GM21423 (cell line): ENCODE results near the gene USH2A.
A peak's percentile ranks its signal among the peaks of the same experiment; 100 is the strongest.
"Not testable (repeated sequence)": the region's sequence is repeated elsewhere in the genome, so short reads cannot be mapped to it uniquely, and the experiment has no call there.

ENCODE experiments used
- ATAC-seq: cut with Tn5 transposase; IDR thresholded peaks from one replicate; pipeline ENCODE4 v1.9.1; 2021; ENCODE audit warnings: mild to moderate bottlenecking, moderate library complexity; ENCODE audit not compliant: unreplicated experiment

Gene USH2A

DNA sequence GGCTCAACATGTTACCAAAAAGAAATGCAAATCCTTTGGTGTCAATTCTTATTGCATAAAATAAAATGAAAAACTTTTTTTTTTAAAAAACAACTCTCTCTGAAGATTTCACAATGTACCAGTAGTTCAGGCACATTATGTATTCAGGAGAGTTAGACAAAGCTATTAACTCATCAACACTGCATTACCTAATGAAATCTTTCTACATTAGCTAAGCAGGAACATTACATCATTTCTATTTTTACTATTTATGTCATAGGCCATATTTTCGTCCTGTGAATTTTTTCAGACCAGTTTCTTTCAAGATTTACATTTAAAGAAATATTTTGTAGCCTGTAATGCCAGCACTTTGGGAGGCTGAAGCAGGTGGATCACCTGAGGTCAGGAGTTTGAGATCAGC, 366.2 kb downstream of the USH2A start:
- no peak for ATAC-seq

DNA sequence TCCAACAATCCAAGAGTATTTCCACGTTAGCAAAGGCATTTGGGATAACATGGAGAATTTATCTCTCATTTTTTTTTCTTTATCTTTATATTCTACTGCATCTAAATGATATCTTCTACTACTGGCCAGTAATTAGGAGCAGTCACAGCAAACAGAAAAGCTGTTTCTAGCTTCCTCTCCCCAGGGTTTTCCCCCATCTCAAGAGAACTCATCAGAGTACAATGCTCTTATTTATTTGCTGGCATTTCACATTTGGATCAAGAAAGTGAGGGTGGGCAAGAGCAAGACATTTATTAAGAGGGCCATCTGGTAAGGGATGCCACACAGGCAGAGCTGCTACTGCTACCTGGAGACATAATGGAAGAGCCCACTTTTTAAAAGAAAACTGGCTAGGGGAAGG, 368.2 kb downstream of the USH2A start:
- no peak for ATAC-seq

DNA sequence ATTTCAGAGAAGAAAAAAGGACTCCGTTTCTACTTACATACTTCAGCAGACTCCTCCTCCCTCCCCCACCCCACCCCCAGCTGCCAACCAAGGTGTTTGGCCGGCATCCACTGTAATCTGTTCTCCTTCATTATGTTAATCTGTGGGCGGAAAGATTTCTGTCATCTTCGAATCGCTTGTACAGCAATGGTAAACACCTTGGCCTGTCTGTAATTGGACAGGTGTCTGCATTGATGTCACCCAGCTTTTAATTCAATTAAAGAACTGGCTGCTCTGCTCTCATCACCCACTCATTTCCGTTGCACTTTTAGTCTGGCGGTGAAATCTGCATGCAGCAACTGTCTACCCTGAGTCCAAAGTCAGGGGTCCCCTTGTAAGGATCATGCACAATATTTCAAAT, 368.6 kb downstream of the USH2A start:
- no peak for ATAC-seq

DNA sequence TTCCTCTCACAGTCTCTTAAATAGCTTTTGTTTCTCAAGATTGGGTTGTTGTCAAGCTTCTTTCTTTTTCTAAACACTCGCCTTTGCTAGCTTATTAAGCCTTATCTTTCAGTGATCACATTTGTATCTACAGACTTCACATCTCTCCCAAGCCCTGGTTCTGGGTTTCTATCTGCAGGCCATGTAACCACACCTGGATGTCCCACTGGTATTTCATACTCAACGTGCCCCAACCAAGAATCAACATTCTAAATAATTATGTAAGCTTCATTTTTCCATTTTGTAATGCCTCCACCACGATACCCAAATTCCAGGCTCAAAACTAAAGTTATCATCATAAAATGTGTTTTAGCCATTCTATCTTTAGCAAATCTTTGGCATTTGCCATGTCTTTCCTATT, 372.2 kb downstream of the USH2A start:
- ATAC-seq, result no peak

GRCh38 chr1:216049741-216050430, 373.4 kb downstream of the USH2A start:
- no peak for ATAC-seq

DNA sequence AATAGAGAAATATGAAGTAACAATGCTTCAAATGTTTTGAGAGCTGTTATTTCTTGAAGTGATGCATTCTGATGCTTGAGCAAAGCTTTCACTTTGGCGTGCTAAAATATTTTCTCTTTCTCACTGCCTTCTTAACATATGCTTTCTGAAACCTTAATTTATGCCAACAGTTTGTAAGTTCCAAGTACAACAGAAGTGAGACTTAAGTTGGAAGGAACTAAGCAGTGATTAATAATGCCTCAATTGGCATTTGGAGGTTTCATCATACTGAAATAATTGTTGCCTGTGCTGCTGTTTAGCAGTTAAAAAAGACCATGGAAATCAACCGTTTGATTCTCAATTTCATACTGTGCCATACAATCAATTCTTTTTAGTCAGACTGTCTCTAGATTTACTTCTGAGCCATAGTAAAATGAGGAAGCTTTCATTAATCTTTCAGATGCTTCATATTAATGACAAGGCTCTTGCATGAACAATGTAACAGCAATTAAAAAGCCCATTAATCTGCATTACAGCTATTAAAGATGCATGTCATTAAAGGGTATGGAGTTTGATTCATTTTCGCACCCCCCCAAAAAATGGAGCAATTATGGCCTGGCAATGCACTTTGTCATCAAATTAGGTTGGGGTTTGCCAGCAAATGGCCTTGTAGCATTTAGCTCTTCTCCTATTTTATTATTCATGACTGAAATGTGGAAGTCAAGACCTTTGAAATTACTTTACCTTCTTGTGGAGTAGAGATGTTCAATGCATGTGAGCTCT, 375.3 kb downstream of the USH2A start:
- no peak for ATAC-seq

DNA sequence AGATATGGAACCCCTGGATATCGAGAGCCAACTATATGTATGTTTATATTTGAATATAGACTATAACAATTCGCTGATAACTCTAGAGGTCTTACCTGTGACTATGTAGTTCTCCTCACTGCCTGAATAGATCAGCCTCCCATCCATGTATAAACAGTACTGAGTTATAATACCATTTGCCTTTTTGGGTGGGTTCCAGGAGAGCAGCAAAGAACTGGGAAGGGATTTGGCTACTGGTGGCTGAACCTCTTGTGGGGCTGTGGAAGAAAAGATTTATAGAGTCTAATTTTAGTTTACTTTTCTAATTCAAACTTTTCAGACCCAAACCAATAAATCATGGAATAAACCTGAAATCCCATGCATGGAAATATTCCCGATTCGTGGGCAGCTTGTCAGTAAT, 376.9 kb downstream of the USH2A start:
- no peak for ATAC-seq

GRCh38 chr1:216045400-216045799, 377.8 kb downstream of the USH2A start:
- ATAC-seq, result no peak

DNA sequence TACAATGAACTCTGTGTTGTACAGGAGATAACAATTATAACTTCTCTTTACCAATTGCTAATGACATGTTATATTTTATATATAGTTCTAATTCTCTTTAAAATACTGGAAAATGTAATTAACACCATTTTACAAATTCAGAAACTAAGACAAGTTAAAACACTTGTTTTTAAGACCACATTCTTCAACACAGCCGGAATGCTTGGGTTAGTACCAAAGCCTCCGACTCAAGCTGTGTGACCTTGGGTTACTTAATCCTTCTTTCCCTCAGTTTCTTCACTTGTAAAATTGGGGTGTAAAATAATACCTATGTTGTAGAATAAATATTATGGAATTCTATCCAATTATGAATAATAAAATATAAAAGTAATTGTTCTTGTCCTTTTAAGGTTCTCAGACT, 378.7 kb downstream of the USH2A start:
- no peak for ATAC-seq

GRCh38 chr1:216034506-216034905, 388.7 kb downstream of the USH2A start:
- no peak for ATAC-seq

- no peak for ATAC-seq
Measured at GRCh38 chr1:216032961-216033614, 390.2 kb downstream of the USH2A start.

- ATAC-seq, result no peak
Measured at GRCh38 chr1:216032284-216032683, 391.0 kb downstream of the USH2A start.

DNA sequence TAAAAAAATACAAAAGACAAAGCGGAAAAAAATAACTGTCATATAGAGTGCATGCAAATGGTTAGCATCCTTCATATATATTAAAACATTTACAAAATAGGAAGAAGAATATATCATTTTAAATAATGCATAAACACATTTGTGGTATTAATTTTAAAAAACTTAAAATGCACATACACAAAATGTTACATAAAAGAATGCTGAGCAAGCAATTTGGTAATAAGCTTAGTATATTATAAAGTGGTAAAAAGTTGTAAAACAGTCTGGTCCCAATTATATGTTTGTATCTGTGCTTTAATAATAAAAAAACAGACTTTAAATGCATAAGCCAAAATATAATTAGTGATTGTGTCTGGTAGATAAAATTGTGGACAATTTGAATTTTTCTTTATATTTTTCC, 394.6 kb downstream of the USH2A start:
- ATAC-seq, result no peak

DNA sequence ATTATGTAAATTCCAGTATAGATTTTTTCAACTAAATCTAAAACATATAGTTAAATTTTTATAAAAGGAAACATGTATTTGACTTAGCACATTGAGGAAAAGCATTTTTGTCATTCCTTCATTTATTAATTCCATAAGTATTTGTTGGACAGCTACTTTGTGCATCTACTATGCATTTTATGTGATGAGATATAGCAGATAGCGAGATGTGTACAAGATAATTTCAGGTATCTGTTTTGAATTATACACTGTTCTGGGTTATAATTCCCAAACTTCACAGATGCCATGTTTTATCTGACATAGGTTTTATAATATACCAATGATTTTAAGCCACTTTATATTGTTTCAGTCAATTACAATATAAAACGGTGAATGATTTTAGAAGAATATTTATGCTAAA, 398.7 kb downstream of the USH2A start:
- ATAC-seq, result no peak

DNA sequence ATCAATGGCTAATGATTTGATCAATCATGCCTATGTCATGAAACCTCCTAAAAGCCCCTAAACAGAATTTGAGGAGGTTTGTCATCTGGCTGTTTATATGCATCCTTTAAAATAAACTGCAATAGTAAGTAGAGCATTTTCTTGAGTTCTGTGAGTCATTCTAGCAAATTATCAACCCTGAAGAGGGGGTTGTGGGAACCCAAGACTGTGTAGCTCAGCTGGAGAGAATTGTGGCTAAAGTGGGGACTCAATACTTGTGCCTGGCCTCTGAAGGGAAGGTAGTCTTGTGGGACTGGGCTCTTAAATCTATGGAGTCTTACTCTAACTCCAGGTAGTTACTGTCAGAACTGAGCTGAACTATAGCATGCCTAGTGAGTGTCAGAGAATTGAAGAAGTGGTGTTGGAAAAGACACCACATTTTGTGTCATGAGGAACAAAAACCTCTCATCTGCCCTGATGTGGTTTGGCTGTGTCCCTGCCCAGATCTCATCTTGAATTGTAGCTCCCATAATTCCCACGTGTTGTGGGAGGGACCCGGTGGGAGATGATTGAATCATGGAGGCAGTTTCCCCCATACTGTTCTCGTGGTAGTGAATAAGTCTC, 402.4 kb downstream of the USH2A start:
- peak; percentile 58 for ATAC-seq

DNA sequence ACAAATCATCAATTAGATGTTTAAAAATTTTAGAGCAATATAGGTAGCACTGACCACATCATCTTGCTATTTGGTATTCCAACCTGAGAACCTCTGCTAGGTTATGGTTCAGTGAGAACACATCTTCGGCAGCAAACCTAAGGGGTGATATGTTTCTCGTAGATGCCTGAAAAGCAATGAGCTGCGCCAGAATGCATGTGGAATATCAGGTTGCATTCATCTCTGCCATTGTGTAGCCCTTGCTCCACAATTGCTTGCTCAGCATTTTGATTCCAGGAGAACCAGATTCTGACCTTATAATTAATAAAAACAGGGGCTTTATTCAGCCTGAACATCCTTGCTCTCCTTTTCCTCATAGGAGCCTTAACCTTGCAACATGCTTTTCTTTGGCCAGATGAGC, 408.1 kb downstream of the USH2A start:
- no peak for ATAC-seq

DNA sequence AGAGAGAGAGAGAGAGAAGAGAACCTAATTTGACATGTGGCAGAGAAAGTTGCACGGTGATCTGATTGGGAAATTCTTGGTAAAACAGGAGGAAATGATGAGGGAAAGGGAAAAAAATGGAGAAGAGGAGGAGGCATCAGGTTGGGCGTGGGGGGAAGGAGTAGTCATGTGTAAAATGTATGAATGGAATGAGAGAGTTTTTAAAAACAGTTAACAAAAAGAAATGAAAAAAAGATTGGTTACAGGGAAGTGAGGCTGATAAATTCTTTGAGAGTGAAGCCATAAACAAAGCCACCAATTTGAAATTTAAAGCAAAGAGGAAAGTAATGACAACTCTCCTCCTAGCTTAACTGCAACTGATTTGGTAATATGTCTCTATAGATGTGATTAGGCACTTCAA, 409.2 kb downstream of the USH2A start:
- no peak for ATAC-seq

- ATAC-seq, result not testable (repeated sequence)
Measured at GRCh38 chr1:216009456-216009855, 413.8 kb downstream of the USH2A start.

DNA sequence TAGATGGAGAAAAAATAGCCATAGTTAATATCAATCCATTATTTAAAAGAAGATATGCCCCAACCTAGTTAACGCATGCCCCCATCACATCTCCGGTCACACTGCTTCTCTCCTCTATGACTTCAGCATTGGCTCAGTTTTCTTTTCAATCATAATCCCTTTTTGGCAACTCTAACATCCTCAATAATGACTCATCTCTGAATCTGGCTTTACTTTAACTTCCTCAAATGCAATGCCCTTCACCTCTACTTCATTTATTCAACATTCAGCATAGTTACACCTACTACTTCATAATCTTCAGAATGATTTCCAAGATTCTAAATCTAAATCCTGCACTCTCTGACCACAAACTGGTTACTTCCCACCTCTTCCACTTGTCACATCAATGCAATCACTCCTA, 417.3 kb downstream of the USH2A start:
- peak; percentile 98 for ATAC-seq

- ATAC-seq, result no peak
Measured at GRCh38 chr1:215992620-215993019, 430.6 kb downstream of the USH2A start.

DNA sequence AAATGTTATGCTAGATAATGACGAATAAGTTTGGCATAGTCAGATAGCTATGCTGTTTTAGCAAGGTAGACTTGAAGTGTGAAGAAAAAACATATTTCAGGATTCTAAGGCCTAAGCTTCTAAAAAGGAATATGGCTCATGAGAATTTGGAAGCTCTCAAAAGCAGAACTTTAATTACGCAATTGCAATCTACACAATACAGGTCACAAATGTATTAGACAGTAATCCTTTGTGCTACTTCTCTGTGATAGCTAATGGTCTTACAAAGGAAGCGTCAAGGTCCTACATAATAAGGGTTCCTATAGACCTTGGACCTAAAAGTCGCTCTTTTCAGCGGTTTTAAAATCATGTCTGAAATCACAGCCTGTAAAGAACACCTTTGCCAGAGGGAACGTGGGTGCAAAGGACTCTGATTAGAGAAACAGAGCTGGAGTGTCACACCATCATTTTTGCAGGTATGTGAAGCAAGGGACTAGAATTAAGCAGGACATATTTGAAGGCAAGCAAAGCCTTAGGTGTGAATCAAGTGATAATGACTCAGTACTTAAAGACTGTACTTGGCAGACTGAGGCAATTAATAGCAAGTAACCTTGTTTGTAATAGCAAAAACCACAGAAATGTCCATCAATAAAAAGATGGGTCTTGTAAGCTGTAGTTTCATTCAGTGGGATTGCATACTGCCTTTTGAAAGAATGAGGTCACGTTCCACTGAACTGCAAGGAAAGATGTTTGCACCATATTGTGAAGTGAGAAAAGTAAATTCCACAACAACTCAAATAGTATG, 436.0 kb downstream of the USH2A start:
- no peak for ATAC-seq
